ENCODE measurements around the gene DAPK2. TPM values are rescaled to one million over a fixed set of nuclear protein-coding genes. Genes with fewer than 3 reads are reported as not detected.

DAPK2 gene
- total and polyA plus RNA-seq, 2 donors from 2014 or later: 3.0 to 3.8 TPM

DNA sequence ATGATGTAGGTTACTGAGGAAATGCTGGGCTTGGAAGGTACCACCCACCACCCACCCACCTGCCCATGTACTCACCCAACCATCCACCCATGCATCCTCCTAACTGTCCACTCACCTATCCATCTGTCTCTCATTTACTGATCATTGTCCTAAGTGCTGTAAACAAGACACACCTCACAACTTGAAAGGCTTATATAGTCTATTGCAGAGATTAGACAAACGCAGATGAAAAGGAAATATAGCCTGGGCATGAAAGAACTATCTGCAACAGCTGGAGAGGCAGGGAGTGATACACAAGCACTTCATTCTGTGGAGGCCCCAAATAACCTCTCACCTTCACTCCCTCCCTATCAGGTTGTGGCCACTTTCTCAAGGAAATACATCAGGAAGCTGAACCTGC is 54.0 kb downstream of the DAPK2 start:
- intact Hi-C loops (cut with DNase I): no loop called here
- FAIRE-seq (no peak), DNase-seq (no peak)
- H3K27ac ChIP-seq (ENCODE audit: low read depth in 2 of 2, low read length in 2 of 2): no peak overlapping the region
- no peak overlapping the region for H3K9ac ChIP-seq (ENCODE audit: low read length in 3 of 3)
- no peaks in the 10 kb centered on the region for H3K27me3 ChIP-seq (ENCODE audit: control insufficient read depth, insufficient read depth, low read length)
- no peaks in the 10 kb centered on the region for H3K36me3 ChIP-seq (ENCODE audit: control insufficient read depth in 2 of 3, insufficient read depth in 3 of 3, low read length in 3 of 3)
- TF ChIP-seq, protein P1, sequence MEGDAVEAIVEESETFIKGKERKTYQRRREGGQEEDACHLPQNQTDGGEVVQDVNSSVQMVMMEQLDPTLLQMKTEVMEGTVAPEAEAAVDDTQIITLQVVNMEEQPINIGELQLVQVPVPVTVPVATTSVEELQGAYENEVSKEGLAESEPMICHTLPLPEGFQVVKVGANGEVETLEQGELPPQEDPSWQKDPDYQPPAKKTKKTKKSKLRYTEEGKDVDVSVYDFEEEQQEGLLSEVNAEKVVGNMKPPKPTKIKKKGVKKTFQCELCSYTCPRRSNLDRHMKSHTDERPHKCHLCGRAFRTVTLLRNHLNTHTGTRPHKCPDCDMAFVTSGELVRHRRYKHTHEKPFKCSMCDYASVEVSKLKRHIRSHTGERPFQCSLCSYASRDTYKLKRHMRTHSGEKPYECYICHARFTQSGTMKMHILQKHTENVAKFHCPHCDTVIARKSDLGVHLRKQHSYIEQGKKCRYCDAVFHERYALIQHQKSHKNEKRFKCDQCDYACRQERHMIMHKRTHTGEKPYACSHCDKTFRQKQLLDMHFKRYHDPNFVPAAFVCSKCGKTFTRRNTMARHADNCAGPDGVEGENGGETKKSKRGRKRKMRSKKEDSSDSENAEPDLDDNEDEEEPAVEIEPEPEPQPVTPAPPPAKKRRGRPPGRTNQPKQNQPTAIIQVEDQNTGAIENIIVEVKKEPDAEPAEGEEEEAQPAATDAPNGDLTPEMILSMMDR (IDR thresholded peaks at IDR 0.05; ENCODE audit: borderline replicate concordance, extremely low read depth, insufficient read depth): no peak
- no peaks in the 10 kb centered on the region for H3K9me3 ChIP-seq (ENCODE audit: control insufficient read depth in 2 of 3, insufficient read depth in 1 of 3, low read length in 3 of 3)
- peaks cover 0 to 11% (median 4%) of the 10 kb centered on the region in 3 donors for H3K4me1 ChIP-seq (ENCODE audit: control insufficient read depth in 2 of 3, insufficient read depth in 2 of 3, low read depth in 1 of 3, low read length in 3 of 3)
- H3K4me3 ChIP-seq (ENCODE audit: low read length in 3 of 3): no peak overlapping the region

DNA sequence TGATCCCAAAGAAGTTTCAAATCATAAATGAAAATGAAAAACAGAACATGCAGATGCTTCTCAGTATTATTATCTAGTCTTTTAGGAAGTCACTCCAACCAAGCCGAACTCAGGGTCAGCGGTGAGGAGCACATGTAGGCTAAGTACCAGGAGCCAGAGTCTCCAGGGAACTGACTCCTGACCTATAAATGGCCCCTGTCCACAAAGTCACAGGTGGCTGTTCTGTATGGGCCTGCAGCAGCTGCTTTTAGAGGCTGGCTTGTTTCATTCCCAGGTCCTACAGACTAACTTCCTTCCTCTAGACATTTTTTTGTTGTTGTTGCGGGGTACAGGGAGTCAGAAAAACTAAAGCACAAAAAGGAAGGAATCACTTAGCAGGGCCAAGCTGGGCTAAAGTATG is 54.6 kb downstream of the DAPK2 start:
- Histone ChIP-seq H3K27ac (ENCODE audit: low read depth in 2 of 2, low read length in 2 of 2) (no peak overlapping the region), H3K27me3 (ENCODE audit: control insufficient read depth, insufficient read depth, low read length) (no peaks in the 10 kb centered on the region), H3K4me1 (ENCODE audit: control insufficient read depth in 2 of 3, insufficient read depth in 2 of 3, low read depth in 1 of 3, low read length in 3 of 3) (peaks cover 0 to 11% (median 4%) of the 10 kb centered on the region in 3 donors), H3K36me3 (ENCODE audit: control insufficient read depth in 2 of 3, insufficient read depth in 3 of 3, low read length in 3 of 3) (no peaks in the 10 kb centered on the region), H3K4me3 (ENCODE audit: low read length in 3 of 3) (no peak overlapping the region), H3K9me3 (ENCODE audit: control insufficient read depth in 2 of 3, insufficient read depth in 1 of 3, low read length in 3 of 3) (no peaks in the 10 kb centered on the region), H3K9ac (ENCODE audit: low read length in 3 of 3) (no peak overlapping the region)
- DNase-seq (no peak), FAIRE-seq (no peak)
- TF ChIP-seq, protein P1 (IDR thresholded peaks at IDR 0.05; ENCODE audit: borderline replicate concordance, extremely low read depth, insufficient read depth): no peak
- intact Hi-C loops (cut with DNase I): no loop called here

DNA sequence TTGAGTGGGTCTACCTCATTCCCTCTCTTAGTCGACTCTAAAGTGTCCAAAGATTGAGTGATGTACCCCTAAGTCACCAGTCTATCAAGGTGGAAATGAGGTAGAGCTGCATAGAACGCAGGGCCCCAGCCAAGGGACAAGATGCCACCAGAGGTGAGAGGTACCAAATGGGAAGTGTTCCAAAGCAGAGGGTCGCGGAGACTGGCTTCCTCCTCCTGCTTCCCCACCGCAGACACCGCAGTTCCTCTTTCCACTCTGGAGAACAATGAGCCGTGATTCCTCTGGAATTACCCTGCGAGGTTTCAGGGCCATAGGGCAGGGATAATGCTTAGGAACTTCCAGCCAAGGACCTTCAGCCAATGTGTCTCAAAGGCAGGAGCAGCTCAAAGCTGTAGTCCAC is 55.8 kb downstream of the DAPK2 start:
- Histone ChIP-seq H3K27ac (ENCODE audit: low read depth in 2 of 2, low read length in 2 of 2) (peak overlapping the region in 1 of 2 donors; percentile 22), H3K36me3 (ENCODE audit: control insufficient read depth in 2 of 3, insufficient read depth in 3 of 3, low read length in 3 of 3) (no peaks in the 10 kb centered on the region), H3K27me3 (ENCODE audit: control insufficient read depth, insufficient read depth, low read length) (no peaks in the 10 kb centered on the region), H3K4me3 (ENCODE audit: low read length in 3 of 3) (no peak overlapping the region), H3K9ac (ENCODE audit: low read length in 3 of 3) (no peak overlapping the region), H3K9me3 (ENCODE audit: control insufficient read depth in 2 of 3, insufficient read depth in 1 of 3, low read length in 3 of 3) (no peaks in the 10 kb centered on the region), H3K4me1 (ENCODE audit: control insufficient read depth in 2 of 3, insufficient read depth in 2 of 3, low read depth in 1 of 3, low read length in 3 of 3) (peaks cover 0 to 13% (median 4%) of the 10 kb centered on the region in 3 donors)
- FAIRE-seq (no peak), DNase-seq (no peak)
- intact Hi-C loops (cut with DNase I): no loop called here
- TF ChIP-seq, protein P1 (IDR thresholded peaks at IDR 0.05; ENCODE audit: borderline replicate concordance, extremely low read depth, insufficient read depth): no peak

DNA sequence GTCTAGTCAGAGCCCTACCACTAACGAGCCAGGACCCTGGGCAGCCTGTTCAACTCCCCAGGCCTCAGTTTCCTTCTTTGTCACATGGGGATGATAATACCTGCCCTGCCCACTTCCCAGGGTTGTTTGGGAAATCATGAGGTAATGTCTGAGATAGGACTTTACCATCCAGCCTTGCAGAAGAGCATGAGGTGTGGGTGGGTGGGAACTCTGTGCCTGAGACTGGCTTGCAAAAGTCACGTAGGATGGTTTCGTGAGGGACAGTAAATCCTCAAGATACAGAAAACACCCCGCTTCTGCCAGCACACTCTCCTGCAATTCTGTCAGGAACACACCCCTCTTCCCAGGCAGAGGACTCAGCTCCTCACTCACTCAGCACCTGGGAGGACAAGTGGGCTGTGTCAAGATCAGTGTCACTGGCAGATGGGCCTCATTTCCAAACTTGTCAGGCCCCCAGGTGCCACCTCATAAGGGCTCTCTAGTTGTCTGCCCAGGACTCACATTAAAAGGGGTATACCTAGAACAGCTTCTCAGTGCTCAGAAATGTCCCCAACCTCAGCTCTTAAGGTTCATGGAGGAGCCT is 58.4 kb downstream of the DAPK2 start:
- Histone ChIP-seq H3K27ac (ENCODE audit: low read depth in 2 of 2, low read length in 2 of 2) (no peak overlapping the region), H3K4me1 (ENCODE audit: control insufficient read depth in 2 of 3, insufficient read depth in 2 of 3, low read depth in 1 of 3, low read length in 3 of 3) (peaks cover 0 to 15% (median 4%) of the 10 kb centered on the region in 3 donors), H3K27me3 (ENCODE audit: control insufficient read depth, insufficient read depth, low read length) (no peaks in the 10 kb centered on the region), H3K4me3 (ENCODE audit: low read length in 3 of 3) (no peak overlapping the region), H3K9ac (ENCODE audit: low read length in 3 of 3) (no peak overlapping the region), H3K9me3 (ENCODE audit: control insufficient read depth in 2 of 3, insufficient read depth in 1 of 3, low read length in 3 of 3) (no peaks in the 10 kb centered on the region), H3K36me3 (ENCODE audit: control insufficient read depth in 2 of 3, insufficient read depth in 3 of 3, low read length in 3 of 3) (no peaks in the 10 kb centered on the region)
- no peak for DNase-seq
- FAIRE-seq: no peak
- TF ChIP-seq, protein P1 (IDR thresholded peaks at IDR 0.05; ENCODE audit: borderline replicate concordance, extremely low read depth, insufficient read depth): no peak
- intact Hi-C loops (cut with DNase I): no loop called here

Data from kidney (tissue), 14 donors.